Loucy (cell line): ENCODE results near the gene PAXX.
A peak's percentile ranks its signal among the peaks of the same experiment; 100 is the strongest.

Experiments used
- H2AFZ ChIP-seq: fragments of 200-600 bp; sonication (generic); 2 replicates; pipeline ENCODE4 v1.6.0; 2016; ENCODE audit warnings: antibody characterized with exemption, mild to moderate bottlenecking, low read length, moderate library complexity
- H3F3A ChIP-seq: fragments of 200-600 bp; 2 replicates; pipeline ENCODE4 v1.6.0; 2016; ENCODE audit warnings: antibody characterized with exemption, low read depth, mild to moderate bottlenecking
- H3K27me3 ChIP-seq: fragments of 200-600 bp; sonication (generic); 2 replicates; pipeline ENCODE4 v1.6.1; 2014; ENCODE audit warnings: low read length, mild to moderate bottlenecking; ENCODE audit not compliant: insufficient read depth, poor library complexity, severe bottlenecking
- H3K36me3 ChIP-seq: fragments of 200-600 bp; sonication (generic); 2 replicates; pipeline ENCODE4 v1.6.1; 2016; ENCODE audit warnings: low read length; ENCODE audit not compliant: insufficient read depth
- H3K4me1 ChIP-seq: fragments of 200-600 bp; sonication (generic); 2 replicates; pipeline ENCODE4 v1.5.1; 2014; ENCODE audit warnings: low read length, mild to moderate bottlenecking; ENCODE audit not compliant: insufficient read depth, poor library complexity, severe bottlenecking
- H3K4me2 ChIP-seq: fragments of 200-600 bp; sonication (generic); 2 replicates; pipeline ENCODE4 v1.6.0; 2014; ENCODE audit warnings: antibody characterized with exemption, low read length, low read depth, mild to moderate bottlenecking; ENCODE audit not compliant: poor library complexity, severe bottlenecking
- H3K4me3 ChIP-seq: fragments of 200-600 bp; sonication (generic); 2 replicates; pipeline ENCODE4 v1.5.1; 2014; ENCODE audit warnings: low read length, mild to moderate bottlenecking, mixed read lengths; ENCODE audit not compliant: poor library complexity, severe bottlenecking
- H3K79me2 ChIP-seq: fragments of 200-600 bp; sonication (generic); 2 replicates; pipeline ENCODE4 v1.6.1; 2014; ENCODE audit warnings: low read length; ENCODE audit not compliant: insufficient read depth
- H3K9ac ChIP-seq: fragments of 200-600 bp; sonication (generic); 2 replicates; pipeline ENCODE4 v1.6.0; 2014; ENCODE audit warnings: mild to moderate bottlenecking, low read depth, low read length, moderate library complexity; ENCODE audit not compliant: poor library complexity, severe bottlenecking
- H3K9me2 ChIP-seq: fragments of 200-600 bp; sonication (generic); replicated peaks from 2 replicates; pipeline ENCODE4 v1.6.1; 2016; ENCODE audit warnings: low read depth, low read length, mixed read lengths
- H3K9me3 ChIP-seq: fragments of 200-600 bp; sonication (generic); 2 replicates; pipeline ENCODE4 v1.6.1; 2014; ENCODE audit warnings: mild to moderate bottlenecking, antibody characterized with exemption, low read length, low read depth; ENCODE audit not compliant: insufficient read depth
- H4K20me1 ChIP-seq: fragments of 200-600 bp; sonication (generic); 2 replicates; pipeline ENCODE4 v1.6.0; 2014; ENCODE audit warnings: antibody characterized with exemption, low read length, mild to moderate bottlenecking; ENCODE audit not compliant: insufficient read depth, poor library complexity, severe bottlenecking
- CTCF ChIP-seq: fragments of 200-600 bp; sonication (generic); conservative IDR thresholded peaks from 2 replicates; pipeline ENCODE4 v1.5.1; 2014; ENCODE audit warnings: mild to moderate bottlenecking, antibody characterized with exemption, low read length
- EZH2phosphoT487 ChIP-seq: fragments of 200-600 bp; IDR thresholded peaks from 2 replicates; pipeline ENCODE4 v1.6.1; 2018; ENCODE audit warnings: antibody characterized with exemption, mild to moderate bottlenecking, moderate library complexity, borderline replicate concordance

Gene PAXX

DNA sequence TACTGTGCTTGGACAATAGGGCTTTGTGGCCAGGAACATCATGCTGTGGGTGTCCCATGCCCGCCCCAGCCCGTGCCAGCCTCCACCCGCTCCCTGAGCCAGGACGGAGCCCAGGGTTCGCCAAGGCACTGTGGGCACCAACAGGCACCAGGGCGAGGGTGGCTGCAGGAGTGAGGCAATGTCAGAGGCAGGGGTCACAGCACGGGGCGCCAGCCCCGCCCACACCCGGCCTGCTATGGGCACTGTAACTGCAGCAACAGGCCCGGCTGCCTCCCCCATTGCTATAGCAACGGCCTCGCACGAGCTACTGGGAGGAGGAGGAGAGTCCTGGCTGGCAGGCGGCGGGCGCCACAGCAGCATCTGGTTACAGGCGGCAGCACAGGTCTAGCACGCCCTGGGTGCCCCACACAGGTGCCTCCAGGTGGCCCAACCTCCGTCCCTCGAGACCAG is 33.3 kb downstream of the PAXX start:
- Histone ChIP-seq H3K4me3 (no peak overlapping the region), H3K27me3 (no peaks in the 10 kb centered on the region), H3K36me3 (no peaks in the 10 kb centered on the region), H3K9ac (no peak overlapping the region), H3K4me2 (peak overlapping the region; percentile 84), H2AFZ (no peak overlapping the region), H4K20me1 (peaks cover 9% of the 10 kb centered on the region), H3K9me3 (no peaks in the 10 kb centered on the region), H3K79me2 (peaks cover 5% of the 10 kb centered on the region; the same call in 1 of the 2 replicates), H3K4me1 (peaks cover 31% of the 10 kb centered on the region), H3F3A (peaks cover 4% of the 10 kb centered on the region; the same call in 1 of the 2 replicates), H3K9me2 (no peaks in the 10 kb centered on the region)
- TF ChIP-seq EZH2phosphoT487: no peak
- no peak for TF ChIP-seq CTCF

DNA sequence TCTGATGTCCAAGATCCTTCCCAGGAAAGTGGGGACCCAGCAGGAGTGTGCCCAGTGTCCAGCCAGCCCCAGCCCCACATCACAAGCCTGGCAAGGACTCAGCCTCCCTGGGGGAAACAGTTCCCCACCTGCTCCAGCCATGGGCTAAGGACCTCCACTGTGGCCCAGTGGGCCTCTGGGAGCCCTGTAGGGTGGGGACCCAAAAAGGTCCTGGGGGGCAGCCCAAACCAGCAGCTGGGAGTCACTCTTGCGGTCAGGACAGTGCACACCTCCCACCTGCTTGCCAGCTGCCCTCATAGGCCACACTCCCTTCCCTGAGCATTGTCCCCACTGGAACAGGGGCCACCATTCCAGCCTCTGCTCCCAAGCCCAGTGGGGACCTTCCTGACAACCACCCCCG is 34.2 kb downstream of the PAXX start:
- TF ChIP-seq CTCF (no peak), EZH2phosphoT487 (no peak)
- H3K4me2 ChIP-seq: peak overlapping the region; percentile 84
- H3K9ac ChIP-seq: peak overlapping the region; percentile 66
- no peaks in the 10 kb centered on the region for H3K27me3 ChIP-seq
- H3F3A ChIP-seq: peaks cover 7% of the 10 kb centered on the region; the same call in 1 of the 2 replicates
- no peak overlapping the region for H3K4me3 ChIP-seq
- no peaks in the 10 kb centered on the region for H3K36me3 ChIP-seq
- H3K4me1 ChIP-seq: peaks cover 39% of the 10 kb centered on the region
- H3K79me2 ChIP-seq: peaks cover 5% of the 10 kb centered on the region; the same call in 1 of the 2 replicates
- no peak overlapping the region for H2AFZ ChIP-seq
- peaks cover 8% of the 10 kb centered on the region for H4K20me1 ChIP-seq
- no peaks in the 10 kb centered on the region for H3K9me3 ChIP-seq
- H3K9me2 ChIP-seq: no peaks in the 10 kb centered on the region

DNA sequence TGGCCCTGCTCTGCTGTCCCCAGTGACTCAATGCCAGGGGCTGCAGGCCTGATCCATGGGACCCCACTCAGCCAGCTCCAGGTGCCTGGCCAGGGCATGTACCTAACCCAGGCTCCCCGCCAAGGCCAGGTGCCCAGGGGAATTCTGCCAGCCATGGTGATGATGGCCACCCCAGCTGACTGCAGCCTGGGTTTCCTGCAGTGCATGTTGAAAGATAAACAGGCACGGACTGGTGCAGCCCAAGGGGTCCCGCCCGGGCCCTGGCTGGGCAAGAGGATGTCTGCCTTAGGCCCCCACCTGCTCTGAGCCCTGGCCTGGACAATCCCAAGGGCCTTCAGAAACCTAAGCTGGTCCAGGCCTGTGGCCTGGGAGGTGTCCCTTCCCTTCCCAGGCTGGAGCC is 34.6 kb downstream of the PAXX start:
- H3K27me3 ChIP-seq: no peaks in the 10 kb centered on the region
- H3K9me3 ChIP-seq: no peaks in the 10 kb centered on the region
- H3K9me2 ChIP-seq: no peaks in the 10 kb centered on the region
- H2AFZ ChIP-seq: no peak overlapping the region
- no peaks in the 10 kb centered on the region for H3K36me3 ChIP-seq
- H3K4me1 ChIP-seq: peaks cover 42% of the 10 kb centered on the region
- H3K79me2 ChIP-seq: peaks cover 5% of the 10 kb centered on the region; the same call in 1 of the 2 replicates
- peaks cover 5% of the 10 kb centered on the region for H4K20me1 ChIP-seq
- H3K4me3 ChIP-seq: peak overlapping the region; percentile 71
- H3F3A ChIP-seq: peaks cover 7% of the 10 kb centered on the region; the same call in 1 of the 2 replicates
- peak overlapping the region; percentile 66 for H3K9ac ChIP-seq
- TF ChIP-seq EZH2phosphoT487 (no peak), CTCF (no peak)
- H3K4me2 ChIP-seq: peak overlapping the region; percentile 84
